Endothelial cell of umbilical vein (primary cell): ENCODE measurements around the gene KRTAP10-1. TPM values are rescaled to one million over a fixed set of nuclear protein-coding genes. Genes with fewer than 3 reads are reported as not detected.

ENCODE experiments used
- BruUV-seq: library from RNA; stranded (reverse); fragments of 400-500 nt; replicated peaks from 2 replicates; lab custom pipeline; 2021; lab: Mats Ljungman, UMichigan
- CTCF ChIA-PET: fragments of 300-600, 350-600 bp; sonication (Branson Sonifier 250); formaldehyde crosslinking; loops from one replicate; lab custom pipeline; 2021; ENCODE audit warnings: antibody characterized with exemption, inconsistent platforms; lab: Charles Lee
- POLR2A ChIA-PET: fragments of 300-600, 350-600 bp; sonication (Branson Sonifier 250); formaldehyde crosslinking; loops from one replicate; lab custom pipeline; 2021; ENCODE audit warnings: antibody characterized with exemption, inconsistent platforms; lab: Charles Lee
- DNase-seq: peaks from one replicate; pipeline ENCODE4 v3.0.0-alpha.2; 2011; ENCODE audit warnings: low read depth, low spot score
- FAIRE-seq: peaks from 2 replicates; lab custom pipeline; 2011; peaks lifted over from hg19 to GRCh38; lab: Jason Lieb, UNC
- H2AFZ ChIP-seq: 2 replicates; pipeline ENCODE4 v1.6.0; 2012; ENCODE audit warnings: low read depth, low read length, control low read depth, inconsistent platforms
- H3K27ac ChIP-seq: 2 replicates; pipeline ENCODE4 v1.5.1; 2011; ENCODE audit warnings: low read depth, mild to moderate bottlenecking, control low read depth, low read length, moderate library complexity; ENCODE audit not compliant: insufficient read depth
- H3K27me3 ChIP-seq, 2 experiments: 2 replicates each; pipeline versions ENCODE4 v1.6.0 to v1.6.1; 2011; ENCODE audit warnings: low read length in 2 of 2, mixed read lengths in 1 of 2; ENCODE audit not compliant: control insufficient read depth in 2 of 2, insufficient read depth in 2 of 2
- H3K36me3 ChIP-seq, 2 experiments: 2 replicates in 1 of 2; 3 replicates in 1 of 2; pipeline ENCODE4 v1.5.1; 2011; ENCODE audit warnings: low read length in 2 of 2, mild to moderate bottlenecking in 1 of 2, moderate library complexity in 1 of 2; ENCODE audit not compliant: control insufficient read depth in 2 of 2, insufficient read depth in 2 of 2; ENCODE audit errors: extremely low read depth in 1 of 2
- H3K4me1 ChIP-seq: 3 replicates; pipeline ENCODE4 v1.5.1; 2011; ENCODE audit warnings: mild to moderate bottlenecking, low read length; ENCODE audit not compliant: control insufficient read depth, insufficient read depth; ENCODE audit errors: extremely low read depth
- H3K4me2 ChIP-seq: 2 replicates; pipeline ENCODE4 v1.6.1; 2011; ENCODE audit warnings: low read length, control low read depth, mixed read lengths; ENCODE audit not compliant: insufficient read depth
- H3K4me3 ChIP-seq, 3 experiments: fragments of 200-600 bp in 1 of 3; sonication (generic), shearing (Covaris generic) in 1 of 3; replicated peaks in 1 of 3; 2 replicates each; pipeline ENCODE4 v1.5.1; 2011 to 2016; ENCODE audit warnings: control low read depth in 3 of 3, low read length in 3 of 3, mild to moderate bottlenecking in 2 of 3, inconsistent platforms in 1 of 3, low read depth in 1 of 3, moderate library complexity in 1 of 3; ENCODE audit not compliant: insufficient read depth in 1 of 3
- H3K79me2 ChIP-seq: 2 replicates; pipeline ENCODE4 v1.6.0; 2012; ENCODE audit warnings: low read length, inconsistent platforms; ENCODE audit not compliant: control insufficient read depth, insufficient read depth
- H3K9ac ChIP-seq: replicated peaks from 2 replicates; pipeline ENCODE3; 2011; ENCODE audit warnings: low read length, control low read depth; ENCODE audit not compliant: insufficient read depth; ENCODE audit errors: extremely low read depth
- H3K9me1 ChIP-seq: replicated peaks from 3 replicates; pipeline ENCODE4 v1.6.0; 2011; ENCODE audit warnings: mild to moderate bottlenecking, low read length; ENCODE audit not compliant: control insufficient read depth, insufficient read depth; ENCODE audit errors: extremely low read depth
- H3K9me3 ChIP-seq: replicated peaks from 2 replicates; pipeline ENCODE4 v1.5.1; 2012; ENCODE audit warnings: low read length, inconsistent platforms; ENCODE audit not compliant: control insufficient read depth, insufficient read depth
- H4K20me1 ChIP-seq: replicated peaks from 2 replicates; pipeline ENCODE3; 2011; ENCODE audit warnings: mild to moderate bottlenecking, low read length; ENCODE audit not compliant: control insufficient read depth, insufficient read depth; ENCODE audit errors: extremely low read depth
- CTCF ChIP-seq, 2 donors: IDR thresholded peaks; 1 replicate in 1 of 2; 2 replicates in 1 of 2; pipeline ENCODE4 v1.5.1; 2011; ENCODE audit warnings: low read length in 2 of 2, mild to moderate bottlenecking in 2 of 2, moderate library complexity in 2 of 2, control low read depth in 1 of 2, inconsistent platforms in 1 of 2, low read depth in 1 of 2; ENCODE audit not compliant: insufficient read depth in 1 of 2; ENCODE audit errors: extremely low read depth in 1 of 2
- EZH2 ChIP-seq: IDR thresholded peaks from 2 replicates; pipeline ENCODE4 v1.6.1; 2012; ENCODE audit warnings: borderline replicate concordance, low read depth, mild to moderate bottlenecking, moderate library complexity, low read length, inconsistent platforms; ENCODE audit not compliant: severe bottlenecking
- FOS ChIP-seq: IDR thresholded peaks from 2 replicates; pipeline ENCODE4 v1.6.1; 2011; ENCODE audit warnings: mild to moderate bottlenecking, low read length, moderate library complexity, borderline replicate concordance; ENCODE audit not compliant: insufficient read depth
- GATA2 ChIP-seq: IDR thresholded peaks from 2 replicates; pipeline ENCODE4 v1.7.0; 2011; ENCODE audit warnings: low read depth, mild to moderate bottlenecking, moderate library complexity, mixed read lengths, low read length; ENCODE audit not compliant: insufficient read length, insufficient read depth
- JUN ChIP-seq: IDR thresholded peaks from 2 replicates; pipeline ENCODE4 v1.6.1; 2011; ENCODE audit warnings: borderline replicate concordance, low read depth; ENCODE audit not compliant: insufficient read length, insufficient read depth
- MAX ChIP-seq: IDR thresholded peaks from 2 replicates; pipeline ENCODE4 v1.6.1; 2011; ENCODE audit not compliant: insufficient read depth, insufficient read length
- MYC ChIP-seq: IDR thresholded peaks from one replicate; pipeline ENCODE4 v1.6.1; 2011; ENCODE audit warnings: mild to moderate bottlenecking, low read depth, low read length
- POLR2A ChIP-seq: IDR thresholded peaks from 2 replicates; pipeline ENCODE4 v1.6.1; 2012; ENCODE audit warnings: low read depth, mild to moderate bottlenecking, control low read depth, low read length
- POLR2AphosphoS5 ChIP-seq: IDR thresholded peaks from 2 replicates; pipeline ENCODE4 v1.6.1; 2012; ENCODE audit warnings: low read depth, mild to moderate bottlenecking, control low read depth, low read length, moderate library complexity; ENCODE audit not compliant: insufficient read depth
- dilution Hi-C: fragments of 300-500 bp; cut with MboI; formaldehyde crosslinking; loops from one replicate; pipeline ENCODE4 v1.15.0; 2019; ENCODE audit warnings: low sequenced_read_pairs; ENCODE audit not compliant: extremely low pct_ligation_motif_present
- intact Hi-C: fragments of 100-400 bp; cut with micrococcal nuclease; formaldehyde crosslinking; loops from one replicate; pipeline ENCODE4 v1.10.0; 2022
- polyA plus RNA-seq, 4 experiments: library from polyadenylated mRNA; depleted of rRNA in 3 of 4; stranded (reverse) in 3 of 4; unstranded in 1 of 4; fragments of >200 nt; gene quantifications; 2 replicates each; pipeline versions ENCODE4 v1.2.1 to v1.2.3, GENCODE V29; 2011 to 2012; ENCODE audit warnings: missing spikeins in 1 of 4
- total RNA-seq: library from RNA; stranded (reverse); gene quantifications from 2 replicates; pipeline ENCODE4 v1.2.3, GENCODE V29; 2021

The KRTAP10-1 gene
- total and polyA plus RNA-seq, 2 donors (not counting 3 experiments of a cell fraction or from before 2014, with no cell fraction given): not detected

GRCh38 chr21:44533891-44534627, 5.9 kb downstream of the KRTAP10-1 start:
- H3K9ac ChIP-seq: no peak overlapping the region
- BruUV-seq: no TSS peak
- ChIA-PET CTCF (no interaction called here), POLR2A (no interaction called here)
- no peaks in the 10 kb centered on the region for H3K36me3 ChIP-seq
- TF ChIP-seq POLR2AphosphoS5 (no peak), JUN (no peak), MAX (no peak), FOS (no peak), EZH2 (no peak), POLR2A (no peak), GATA2 (no peak), CTCF (IDR thresholded peaks at IDR 0.05; ENCODE audit: extremely low read depth in 1 of 2, insufficient read depth in 1 of 2, low read depth in 1 of 2, low read length in 2 of 2) (no peak), MYC (no peak)
- H2AFZ ChIP-seq: no peak overlapping the region
- DNase-seq (no peak), FAIRE-seq (no peak)
- H3K4me1 ChIP-seq: no peaks in the 10 kb centered on the region
- no peaks in the 10 kb centered on the region for H3K79me2 ChIP-seq
- no peak overlapping the region for H3K4me2 ChIP-seq
- peaks cover 0 to 3% of the 10 kb centered on the region in 2 experiments for H3K27me3 ChIP-seq
- no peaks in the 10 kb centered on the region for H3K9me3 ChIP-seq
- H4K20me1 ChIP-seq: no peaks in the 10 kb centered on the region
- H3K27ac ChIP-seq: no peak overlapping the region
- H3K4me3 ChIP-seq: no peak overlapping the region
- intact Hi-C loops: no loop called here
- dilution Hi-C loops: no loop called here
- no peaks in the 10 kb centered on the region for H3K9me1 ChIP-seq
